ENCODE results near the gene CR1L.
"Not testable (repeated sequence)": the region's sequence is repeated elsewhere in the genome, so short reads cannot be mapped to it uniquely, and the experiment has no call there.

Gene CR1L

DNA sequence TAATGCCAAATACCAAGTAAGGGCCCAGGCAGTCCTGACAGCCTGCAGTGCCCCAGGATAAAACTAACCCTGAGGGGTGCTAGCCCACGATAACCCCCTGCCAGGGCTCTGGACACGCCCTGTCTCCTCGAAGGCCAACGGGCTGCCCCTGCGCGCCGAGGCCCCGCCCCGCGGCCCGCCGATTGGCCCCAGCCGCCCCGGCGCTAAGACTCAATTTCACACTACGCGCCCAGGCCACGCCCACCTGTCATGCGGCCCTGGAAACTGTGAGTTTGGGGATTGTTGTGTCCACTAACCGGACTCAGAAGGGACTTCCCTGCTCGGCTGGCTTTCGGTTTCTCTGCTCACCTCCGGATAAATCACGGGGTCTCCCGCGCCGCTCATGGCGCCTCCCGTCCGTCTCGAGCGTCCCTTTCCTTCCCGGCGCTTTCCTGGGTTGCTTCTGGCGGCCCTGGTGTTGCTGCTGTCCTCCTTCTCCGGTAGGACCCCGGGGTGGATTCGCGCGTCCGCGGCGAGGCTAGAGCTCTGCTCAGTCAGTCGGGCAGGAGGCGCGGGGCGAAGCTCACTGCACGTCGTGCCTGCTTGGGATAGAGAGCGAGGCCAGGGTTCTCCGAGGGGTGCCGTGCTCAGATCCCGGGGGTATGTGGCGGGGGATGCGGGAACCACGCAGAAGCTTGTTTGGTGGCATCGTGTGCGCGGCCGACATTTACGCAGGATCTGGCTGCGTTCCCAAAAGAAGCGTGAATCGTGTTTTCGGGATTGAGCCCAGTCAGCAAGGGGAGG lies at the start of gene CR1L:
CR1L (plus strand) TSS at position 282 of the 783 bp plus-strand sequence; CDS start at position 383, 101 bp downstream.
- DNase-seq (ENCODE audit: low spot score): no peak

GRCh38 chr1:207603777-207604176 lies 41.2 kb upstream of the CR1L start:
- peak; percentile 43 for DNase-seq (ENCODE audit: low spot score)

GRCh38 chr1:207605444-207606361 lies 39.2 kb upstream of the CR1L start:
- DNase-seq (ENCODE audit: low spot score): no peak

DNA sequence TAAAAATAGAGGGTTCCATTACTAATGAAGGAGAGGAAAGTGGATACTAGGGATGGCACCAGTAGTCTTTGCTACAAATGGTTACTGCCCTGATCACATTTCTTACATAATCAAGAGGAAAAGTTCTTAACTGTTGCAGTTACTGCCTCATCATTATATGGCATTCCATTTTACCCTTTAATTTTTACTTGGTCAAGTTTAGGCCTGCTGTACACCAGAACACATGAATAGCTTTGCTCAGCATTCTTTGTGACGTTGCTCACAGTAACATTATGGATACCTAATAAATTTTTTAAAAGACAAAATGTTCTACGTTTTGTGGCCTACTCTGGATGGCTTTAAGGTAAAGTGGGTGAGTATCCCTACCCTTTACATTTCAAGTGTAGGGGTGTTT lies 38.6 kb upstream of the CR1L start:
- DNase-seq (ENCODE audit: low spot score): no peak

DNA sequence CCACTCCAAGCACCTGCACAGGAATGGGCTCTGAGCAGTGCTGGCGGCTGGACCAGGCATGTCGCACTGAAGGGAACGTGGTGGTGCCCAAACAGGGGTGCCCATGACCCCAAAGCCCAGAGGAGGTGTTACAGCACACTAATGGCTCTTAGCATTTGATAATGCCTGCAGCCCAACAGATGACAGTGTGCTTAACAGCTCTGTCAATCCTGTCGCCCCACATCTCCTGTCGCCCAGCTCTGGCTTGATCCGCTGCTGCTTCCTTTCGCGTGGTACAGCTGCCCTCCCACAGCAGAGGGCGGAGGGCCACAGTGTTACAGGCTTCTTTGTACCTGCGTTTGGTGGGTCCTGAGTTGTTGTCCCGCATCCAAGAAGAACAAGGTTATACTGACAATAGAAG lies 32.2 kb upstream of the CR1L start:
- no peak for DNase-seq (ENCODE audit: low spot score)

DNA sequence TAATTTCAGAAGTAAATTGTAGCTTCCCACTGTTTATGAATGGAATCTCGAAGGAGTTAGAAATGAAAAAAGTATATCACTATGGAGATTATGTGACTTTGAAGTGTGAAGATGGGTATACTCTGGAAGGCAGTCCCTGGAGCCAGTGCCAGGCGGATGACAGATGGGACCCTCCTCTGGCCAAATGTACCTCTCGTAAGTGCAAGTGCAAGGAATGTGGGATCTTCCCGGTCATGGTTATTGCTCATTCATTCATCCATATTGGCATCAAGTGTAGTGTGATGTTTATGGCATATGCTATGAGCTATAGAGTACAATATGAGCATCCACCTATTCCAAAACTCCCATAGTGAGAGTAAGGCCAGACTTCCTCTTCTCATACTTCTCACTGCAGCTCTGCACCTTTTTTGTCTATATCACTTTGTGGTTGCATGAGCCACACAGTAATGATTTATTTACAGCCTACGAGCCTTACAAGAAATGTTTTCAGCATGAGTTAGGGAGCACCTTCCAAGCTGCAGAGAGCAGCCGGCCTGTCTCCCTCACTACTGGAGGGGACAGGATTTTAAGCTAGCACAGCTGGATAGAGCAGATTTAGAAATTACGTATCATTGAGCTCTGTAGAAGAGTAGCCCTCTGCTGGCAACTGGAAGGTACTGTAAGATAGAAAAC lies 24.9 kb upstream of the CR1L start:
- DNase-seq (ENCODE audit: low spot score): peak; percentile 79

- DNase-seq (ENCODE audit: low spot score): no peak
These were observed 24.4 kb upstream of the CR1L start for GRCh38 chr1:207620543-207620893.

DNA sequence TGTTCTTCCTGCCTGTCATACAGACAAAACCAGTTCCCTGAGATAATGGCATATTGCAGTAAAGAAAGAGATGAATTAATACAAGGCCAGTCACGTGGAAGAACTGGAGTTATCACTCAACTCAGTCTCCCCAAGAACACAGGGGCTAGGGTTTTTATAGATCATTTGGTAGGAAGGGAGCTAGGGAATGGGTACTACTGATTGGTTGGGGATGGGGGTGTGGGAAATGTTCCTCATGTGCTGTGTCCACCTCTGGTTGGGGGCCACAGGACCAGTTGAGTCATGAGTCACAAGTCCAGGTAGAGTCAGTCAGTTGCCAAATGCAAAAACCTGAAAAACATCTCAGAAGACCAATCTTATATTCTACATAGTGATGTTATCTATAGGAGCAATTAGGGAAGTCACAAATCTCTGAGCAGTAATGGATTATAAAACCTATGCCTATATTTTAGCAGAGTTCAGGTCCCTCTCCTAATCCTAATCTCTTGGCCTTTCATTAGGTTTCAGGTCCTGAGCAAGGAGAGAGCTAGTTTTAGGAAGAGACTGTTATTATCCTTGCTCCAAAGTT lies 19.3 kb upstream of the CR1L start:
- not testable (repeated sequence) for DNase-seq (ENCODE audit: low spot score)

DNA sequence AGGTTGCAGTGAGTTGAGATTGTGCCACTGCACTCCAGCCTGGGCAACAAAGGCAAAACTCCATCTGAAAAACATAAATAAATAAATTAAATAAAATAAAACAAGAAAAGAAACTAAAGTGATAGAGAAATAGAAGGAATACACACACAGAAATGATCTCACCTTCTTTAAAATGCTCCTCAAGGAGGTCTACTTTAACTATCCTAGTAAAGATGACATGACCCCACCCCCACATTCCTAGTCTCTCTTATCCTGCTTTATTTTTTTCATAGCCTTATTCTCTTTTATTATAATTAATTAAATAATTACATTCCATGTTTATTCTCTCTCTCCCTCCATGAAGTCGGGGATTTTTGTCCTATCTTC lies 18.0 kb upstream of the CR1L start:
- DNase-seq (ENCODE audit: low spot score): no peak

DNA sequence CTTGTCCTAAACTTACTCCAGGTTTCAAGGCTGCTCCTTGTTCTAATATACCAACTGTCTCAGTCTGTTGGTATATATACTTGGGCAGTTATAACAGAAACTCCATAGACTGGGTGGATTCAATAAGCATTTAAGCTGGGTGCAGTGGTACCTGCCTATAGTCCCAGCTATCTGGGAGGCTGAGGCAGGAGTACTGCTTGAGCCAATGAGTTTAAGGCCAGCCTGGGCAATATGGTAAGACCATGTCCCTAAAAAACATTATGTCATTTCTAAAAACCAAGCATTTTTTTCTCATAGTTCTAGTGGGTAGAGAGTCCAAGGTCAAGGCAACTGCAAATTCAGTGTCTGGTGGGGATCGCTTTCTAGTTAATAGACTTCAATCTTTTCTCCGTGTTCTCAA lies 17.4 kb upstream of the CR1L start:
- DNase-seq (ENCODE audit: low spot score): no peak

- DNase-seq (ENCODE audit: low spot score): no peak
These were observed 16.2 kb upstream of the CR1L start for GRCh38 chr1:207628776-207629175.

DNA sequence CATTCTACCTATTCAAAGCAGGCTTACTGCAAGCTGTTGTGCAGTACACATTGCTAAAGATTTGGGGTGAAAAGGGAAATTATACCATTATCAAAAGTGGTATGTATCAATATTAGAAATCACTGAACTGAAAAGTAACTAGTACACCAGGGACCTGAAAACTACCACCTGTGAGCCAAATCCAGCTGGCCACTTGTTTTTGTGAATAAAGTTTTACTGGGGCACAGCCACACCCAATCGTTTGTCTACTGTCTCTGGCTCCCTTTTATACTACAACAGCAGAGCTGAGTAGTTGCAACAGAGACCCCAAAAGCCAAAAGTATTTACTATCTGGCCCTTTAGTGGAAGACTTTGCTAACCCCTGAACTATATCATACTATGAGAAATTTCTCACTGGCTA lies 13.8 kb upstream of the CR1L start:
- no peak for DNase-seq (ENCODE audit: low spot score)

DNA sequence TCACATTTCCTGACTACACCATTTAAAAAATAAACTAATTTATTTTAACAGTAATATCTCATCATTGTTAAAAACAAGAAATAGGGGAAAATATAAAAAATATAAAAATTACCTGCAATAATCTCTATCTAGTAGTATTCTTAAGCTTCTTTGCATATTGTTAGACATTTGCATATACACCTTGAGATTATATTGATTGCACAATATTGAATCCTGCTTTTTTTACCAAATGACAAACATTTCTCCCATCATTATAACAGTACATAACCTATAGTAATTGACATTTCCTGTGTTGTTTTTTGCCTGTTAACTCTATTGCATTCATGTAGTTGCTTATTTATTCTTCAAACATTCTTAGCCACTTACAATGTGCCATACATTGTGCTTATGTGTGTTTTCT lies 11.7 kb upstream of the CR1L start:
- DNase-seq (ENCODE audit: low spot score): no peak

GRCh38 chr1:207633699-207634289 lies 11.1 kb upstream of the CR1L start:
- DNase-seq (ENCODE audit: low spot score): not testable (repeated sequence)

DNA sequence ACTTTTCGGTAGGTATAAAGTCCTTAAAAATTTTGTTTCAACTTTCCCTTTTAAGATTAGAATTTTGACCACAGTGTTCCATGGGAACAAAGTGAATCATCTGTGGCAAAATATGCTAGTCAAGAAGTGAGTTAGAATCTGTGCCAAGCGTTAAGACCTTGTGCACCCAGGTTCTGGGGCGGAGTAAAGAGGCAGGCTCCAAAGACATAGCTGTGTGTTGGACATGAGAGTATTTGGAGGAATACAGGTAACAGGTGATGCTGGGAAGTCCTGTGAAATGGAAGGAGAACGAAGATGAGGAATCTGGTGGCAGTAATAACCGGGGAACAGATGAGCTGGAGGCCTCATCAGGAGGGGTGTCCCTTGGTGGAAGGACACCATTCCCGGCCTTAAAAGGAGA lies 10.6 kb upstream of the CR1L start:
- DNase-seq (ENCODE audit: low spot score): not testable (repeated sequence)

DNA sequence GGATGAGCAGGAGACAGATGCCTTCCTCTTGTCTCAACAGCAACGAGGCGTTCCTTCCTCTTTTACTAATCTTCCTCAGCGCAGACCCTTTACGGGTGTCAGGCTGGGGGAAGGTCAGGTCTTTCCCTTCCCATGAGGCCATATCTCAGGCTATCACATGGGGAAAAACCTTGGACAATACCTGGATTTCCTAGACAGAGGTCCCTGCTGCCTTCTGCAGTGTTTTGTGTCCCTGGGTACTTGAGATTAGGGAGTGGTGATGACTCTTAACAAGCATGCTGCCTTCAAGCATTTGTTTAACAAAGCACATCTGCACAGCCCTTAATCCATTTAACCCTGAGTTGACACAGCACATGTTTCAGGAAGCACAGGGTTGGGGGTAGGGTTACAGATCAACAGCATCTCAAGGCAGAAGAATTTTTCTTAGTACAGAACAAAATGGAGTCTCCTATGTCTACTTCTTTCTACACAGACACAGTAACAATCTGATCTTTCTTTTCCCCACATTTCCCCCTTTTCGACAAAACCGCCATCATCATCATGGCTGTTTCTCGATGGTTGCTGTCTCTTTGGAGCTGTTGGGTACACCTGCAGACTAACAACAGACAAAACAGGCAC lies 9.3 kb upstream of the CR1L start:
- DNase-seq (ENCODE audit: low spot score): not testable (repeated sequence)

DNA sequence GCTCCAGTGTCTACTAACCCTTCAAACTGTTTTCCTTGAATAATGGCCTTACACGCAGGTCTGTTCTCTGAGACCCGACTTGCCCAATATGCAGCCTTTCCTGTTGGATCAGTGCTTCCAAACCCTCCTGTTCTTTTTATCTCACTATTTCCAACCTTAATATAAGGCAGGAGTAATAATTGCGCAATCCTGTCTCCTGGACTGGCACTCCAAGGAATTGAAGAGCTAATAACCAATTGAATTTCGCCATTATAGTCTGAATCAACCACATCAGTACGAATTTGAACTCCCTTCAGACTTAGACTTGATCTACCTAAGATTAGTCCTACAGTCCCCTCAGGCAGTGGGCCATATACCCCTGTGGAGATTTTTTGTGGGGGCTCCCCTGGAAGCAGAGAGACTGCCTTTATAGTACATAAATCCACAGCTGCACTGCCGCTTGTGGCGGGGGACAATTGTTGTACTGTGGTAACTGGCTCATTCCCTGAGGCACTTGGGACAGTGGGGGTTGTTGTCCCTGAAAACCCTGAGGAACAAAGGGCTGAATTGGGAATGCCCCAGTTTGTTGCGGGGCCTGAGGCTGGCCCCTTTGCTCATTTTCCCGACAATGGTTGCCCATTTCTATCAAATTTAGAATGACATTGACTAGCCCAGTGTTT lies 6.3 kb upstream of the CR1L start:
- DNase-seq (ENCODE audit: low spot score): not testable (repeated sequence)

DNA sequence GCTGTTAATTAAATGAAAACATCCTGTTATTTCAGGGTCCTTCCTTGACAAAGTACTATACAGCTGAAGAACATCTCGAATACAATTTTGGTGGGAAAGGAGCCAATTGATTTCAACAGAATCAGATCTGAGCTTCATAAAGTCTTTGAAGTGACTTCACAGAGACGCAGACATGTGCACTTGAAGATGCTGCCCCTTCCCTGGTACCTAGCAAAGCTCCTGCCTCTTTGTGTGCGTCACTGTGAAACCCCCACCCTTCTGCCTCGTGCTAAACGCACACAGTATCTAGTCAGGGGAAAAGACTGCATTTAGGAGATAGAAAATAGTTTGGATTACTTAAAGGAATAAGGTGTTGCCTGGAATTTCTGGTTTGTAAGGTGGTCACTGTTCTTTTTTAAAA lies 5.6 kb upstream of the CR1L start:
- DNase-seq (ENCODE audit: low spot score): not testable (repeated sequence)

DNA sequence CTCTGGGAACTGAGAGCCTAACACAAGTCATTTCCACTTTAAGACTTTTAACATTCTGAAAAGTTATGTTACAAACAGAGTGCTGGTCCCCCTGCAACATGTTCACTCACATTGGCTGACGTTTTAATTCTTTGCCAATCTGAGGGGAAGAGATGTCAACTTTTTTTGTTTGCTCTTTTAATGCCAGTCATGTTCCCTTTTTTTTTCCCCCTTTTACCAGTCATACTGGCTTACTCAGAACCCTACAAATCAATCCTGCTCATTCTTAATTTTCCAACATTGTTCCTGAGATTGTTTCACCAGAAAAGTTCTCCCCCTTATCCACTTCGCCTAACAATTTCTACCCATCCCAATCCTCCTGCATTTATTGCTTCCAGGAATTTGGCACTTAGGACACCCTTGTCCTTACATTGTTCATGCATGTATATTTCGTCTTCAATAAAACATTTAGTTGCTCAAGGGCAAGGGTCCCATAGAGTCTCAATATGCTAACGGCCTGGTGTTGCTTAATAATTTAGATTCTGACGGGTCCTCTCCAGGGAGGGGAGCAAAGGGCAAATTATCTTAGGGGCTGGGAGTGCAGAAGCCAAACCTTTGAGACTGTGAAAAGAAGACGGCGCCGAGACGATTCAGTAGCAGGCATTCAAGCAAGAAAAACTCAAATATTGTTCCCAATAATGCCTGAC lies 624 bp upstream of the CR1L start:
- DNase-seq (ENCODE audit: low spot score): no peak

- DNase-seq (ENCODE audit: low spot score): no peak
These were observed 725 bp downstream of the CR1L start for GRCh38 chr1:207645635-207646081.

Measured in RKO (cell line).